ENCODE data around the gene GUK1.
A peak's percentile ranks its signal among the peaks of the same experiment; 100 is the strongest.

The GUK1 gene

DNA sequence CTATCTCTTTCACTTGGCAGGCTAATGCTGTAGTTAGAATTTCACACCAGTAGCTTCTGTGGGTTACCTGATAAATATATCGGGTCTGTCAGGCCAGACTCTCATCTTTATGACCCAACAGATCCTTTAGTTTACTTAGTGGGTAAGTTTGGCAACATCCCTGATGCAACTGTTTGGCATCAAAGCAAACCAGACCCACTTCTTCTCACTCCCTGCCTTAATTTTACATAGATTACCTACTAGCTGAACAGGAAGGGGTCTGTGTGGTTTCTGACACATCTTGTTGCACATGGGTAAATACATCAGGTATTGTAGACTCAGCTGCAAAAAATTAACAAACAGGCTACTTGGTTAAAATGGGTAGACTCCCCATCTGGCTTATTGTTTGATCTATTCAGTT, 3.2 kb upstream of the GUK1 start:
- DNase-seq: no peak

DNA sequence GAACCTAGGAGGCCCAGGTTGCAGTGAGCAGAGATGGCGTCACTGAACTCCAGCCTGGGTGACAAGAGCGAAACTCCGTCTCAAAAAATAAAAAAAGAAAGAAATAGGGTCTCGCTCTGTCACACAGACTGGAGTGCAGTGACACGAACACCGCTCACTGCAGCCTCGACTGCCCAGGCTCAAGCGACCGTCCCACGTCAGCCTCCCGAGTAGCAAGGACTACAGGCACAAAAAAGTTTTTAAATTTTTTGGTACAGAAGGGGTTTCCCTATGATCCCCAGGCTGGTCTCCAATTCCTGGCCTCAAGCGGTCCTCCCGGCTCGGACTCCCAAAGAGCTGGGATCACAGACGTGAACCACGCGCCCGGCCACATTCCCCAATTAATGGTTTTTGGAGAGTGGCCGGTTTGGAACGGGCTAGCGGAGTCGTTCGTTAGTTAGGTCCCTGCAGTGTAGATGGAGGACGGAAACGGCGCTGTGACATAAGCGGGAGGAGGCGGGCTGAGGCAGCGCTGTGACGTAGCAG, 611 bp upstream of the GUK1 start:
- no peak for DNase-seq

DNA sequence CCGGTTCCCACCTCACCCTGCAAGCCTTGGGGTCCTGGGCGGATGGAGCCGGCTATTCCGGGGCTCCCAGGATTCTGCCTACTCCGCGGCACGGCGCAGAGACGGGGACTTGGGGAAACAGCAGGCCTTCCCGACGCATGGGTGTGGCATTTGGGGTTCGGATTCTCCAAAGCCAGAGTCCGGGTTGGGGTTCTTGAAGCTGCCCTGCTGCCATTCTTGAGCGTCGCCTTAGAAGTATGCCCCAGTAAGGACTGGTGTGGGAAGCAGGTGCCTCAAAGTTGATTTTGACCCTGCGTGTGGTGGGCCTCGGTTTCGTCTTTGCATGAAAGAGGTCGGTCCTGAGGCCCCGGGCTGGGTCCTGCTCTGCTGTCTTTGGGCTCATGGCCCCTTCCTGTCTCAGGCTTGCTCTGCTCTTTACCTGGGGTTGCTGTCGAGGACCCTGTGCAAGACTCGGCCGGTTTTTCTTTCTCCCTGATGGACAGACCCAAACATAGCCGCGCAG, 696 bp downstream of the GUK1 start:
- no peak for DNase-seq

- DNase-seq: no peak
These were observed 1.4 kb downstream of the GUK1 start for GRCh38 chr1:228141226-228142044.

GRCh38 chr1:228142155-228142691, 2.1 kb downstream of the GUK1 start:
- DNase-seq: no peak

DNA sequence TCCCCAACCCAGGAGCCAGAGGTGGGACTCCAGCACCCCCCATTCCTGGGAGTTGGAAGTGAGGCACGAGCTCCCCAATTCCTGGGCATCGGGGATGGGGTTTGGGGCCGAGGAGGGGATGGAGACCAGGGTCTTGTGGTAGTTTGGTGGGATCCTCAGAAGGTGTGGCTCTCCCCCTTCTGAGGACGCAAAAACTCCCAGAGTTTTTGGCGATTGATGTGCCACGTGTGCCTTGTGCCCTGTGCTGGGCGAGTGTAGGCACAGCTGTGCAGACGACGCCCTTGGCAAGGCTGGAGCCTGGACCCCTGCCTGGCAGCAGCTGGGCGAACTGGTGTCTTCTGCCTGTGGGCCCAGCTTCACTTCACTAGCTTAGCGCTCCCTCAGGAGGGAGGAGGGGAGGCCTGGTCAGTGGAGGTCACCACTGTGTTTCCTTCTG, 2.6 kb downstream of the GUK1 start:
- DNase-seq: no peak

DNA sequence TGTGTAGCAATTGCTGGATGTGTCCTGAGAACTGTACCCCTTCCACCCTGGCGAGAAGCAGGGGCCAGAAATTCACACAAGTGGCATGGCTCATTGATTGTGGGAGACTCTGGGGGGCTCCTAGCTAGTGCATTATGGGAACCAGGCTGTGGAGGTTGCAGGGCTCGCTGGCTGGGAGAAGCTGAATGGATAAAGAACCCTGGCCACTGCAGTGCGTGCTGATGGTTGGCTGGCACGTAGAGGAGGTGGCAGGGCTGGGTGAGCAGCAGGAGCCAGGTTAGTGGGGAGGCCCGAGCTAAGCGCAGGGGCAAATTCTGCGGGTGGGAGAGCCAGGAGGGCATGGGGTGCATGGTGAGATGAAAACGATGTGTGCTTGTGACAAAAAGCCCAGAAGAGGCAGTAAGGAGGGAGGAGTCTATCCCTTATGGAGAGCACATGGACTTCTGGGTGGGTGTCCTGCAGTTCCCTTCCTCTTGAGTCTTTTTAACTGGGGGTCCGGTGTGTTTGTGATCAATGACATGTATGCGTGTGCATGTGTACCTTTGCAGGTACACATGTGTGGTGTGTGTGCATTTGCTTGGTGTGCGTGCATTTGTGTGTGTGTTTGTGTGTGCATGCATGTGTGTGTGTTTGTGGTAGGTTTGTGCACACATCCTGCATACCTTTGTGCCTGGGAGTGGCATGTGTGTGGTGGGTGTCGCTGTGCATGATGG, 3.6 kb downstream of the GUK1 start:
- DNase-seq: no peak

GRCh38 chr1:228144193-228144992, 4.3 kb downstream of the GUK1 start:
- DNase-seq: no peak

DNA sequence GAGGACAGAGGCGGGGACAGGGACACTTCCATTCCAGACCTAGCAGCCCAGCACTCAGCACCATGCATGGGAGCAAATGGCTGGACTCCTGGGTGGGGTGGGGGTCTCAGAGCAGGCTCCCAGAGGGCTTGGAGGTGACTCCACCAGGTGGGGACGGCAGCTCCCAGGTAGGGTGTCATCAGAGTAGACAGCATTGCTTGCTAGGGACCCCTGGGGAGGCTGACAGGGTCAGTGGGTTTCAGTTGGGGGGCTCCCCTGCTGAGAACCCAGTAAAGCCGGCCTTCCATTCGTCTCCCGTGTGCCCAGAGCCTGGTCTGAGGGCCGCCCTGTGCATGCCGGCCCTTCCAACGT, 4.9 kb downstream of the GUK1 start:
- no peak for DNase-seq

GRCh38 chr1:228145463-228146416, 5.7 kb downstream of the GUK1 start:
- no peak for DNase-seq

- DNase-seq: no peak
These were observed 6.5 kb downstream of the GUK1 start for GRCh38 chr1:228146417-228147150.

- no peak for DNase-seq
These were observed 7.1 kb downstream of the GUK1 start for GRCh38 chr1:228147151-228147693.

DNA sequence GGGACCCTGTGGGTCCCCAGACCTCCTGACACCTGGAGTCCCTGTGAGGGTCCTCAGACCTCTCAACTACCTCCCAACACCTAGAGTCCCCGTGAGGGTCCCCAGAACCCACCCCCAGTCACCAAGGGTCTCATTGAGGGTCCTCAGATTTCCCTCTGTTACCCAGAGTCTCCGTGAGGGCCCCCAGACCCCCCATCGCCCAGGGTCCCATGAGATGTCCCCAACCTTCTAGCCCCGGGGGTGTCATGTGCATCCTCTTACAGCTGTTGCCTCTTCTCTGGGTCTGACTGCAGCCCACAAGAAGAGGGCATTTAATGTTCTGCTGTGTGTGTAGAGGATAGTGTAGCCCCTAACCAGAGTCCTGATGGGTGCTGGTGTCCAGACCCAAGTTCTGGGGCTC, 7.7 kb downstream of the GUK1 start:
- DNase-seq: no peak

GRCh38 chr1:228148196-228148861, 8.2 kb downstream of the GUK1 start:
- DNase-seq: no peak

DNA sequence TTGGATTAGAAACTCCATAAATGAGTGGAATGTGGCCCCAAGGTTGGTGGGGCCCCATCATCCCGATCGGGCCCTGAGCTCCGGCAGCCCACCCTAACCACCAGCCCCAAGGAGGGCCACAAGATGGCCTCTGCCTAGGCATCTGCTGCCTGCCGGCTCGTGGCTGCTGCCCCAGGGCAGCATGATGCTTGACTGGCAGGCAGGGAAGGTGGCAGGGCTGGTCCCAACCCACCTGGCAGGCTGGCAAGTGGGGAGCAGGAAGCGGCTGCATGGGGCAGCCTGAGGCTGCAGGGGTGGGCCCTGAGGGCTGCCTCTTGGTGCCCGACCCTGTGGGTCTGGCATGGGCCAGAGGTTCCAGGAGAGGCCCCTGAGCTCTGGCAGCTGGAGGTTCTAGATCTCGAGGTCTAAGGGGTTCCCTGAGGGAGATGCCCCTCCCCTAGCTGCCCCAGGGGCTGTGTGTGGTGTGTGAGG, 8.9 kb downstream of the GUK1 start:
- no peak for DNase-seq

DNA sequence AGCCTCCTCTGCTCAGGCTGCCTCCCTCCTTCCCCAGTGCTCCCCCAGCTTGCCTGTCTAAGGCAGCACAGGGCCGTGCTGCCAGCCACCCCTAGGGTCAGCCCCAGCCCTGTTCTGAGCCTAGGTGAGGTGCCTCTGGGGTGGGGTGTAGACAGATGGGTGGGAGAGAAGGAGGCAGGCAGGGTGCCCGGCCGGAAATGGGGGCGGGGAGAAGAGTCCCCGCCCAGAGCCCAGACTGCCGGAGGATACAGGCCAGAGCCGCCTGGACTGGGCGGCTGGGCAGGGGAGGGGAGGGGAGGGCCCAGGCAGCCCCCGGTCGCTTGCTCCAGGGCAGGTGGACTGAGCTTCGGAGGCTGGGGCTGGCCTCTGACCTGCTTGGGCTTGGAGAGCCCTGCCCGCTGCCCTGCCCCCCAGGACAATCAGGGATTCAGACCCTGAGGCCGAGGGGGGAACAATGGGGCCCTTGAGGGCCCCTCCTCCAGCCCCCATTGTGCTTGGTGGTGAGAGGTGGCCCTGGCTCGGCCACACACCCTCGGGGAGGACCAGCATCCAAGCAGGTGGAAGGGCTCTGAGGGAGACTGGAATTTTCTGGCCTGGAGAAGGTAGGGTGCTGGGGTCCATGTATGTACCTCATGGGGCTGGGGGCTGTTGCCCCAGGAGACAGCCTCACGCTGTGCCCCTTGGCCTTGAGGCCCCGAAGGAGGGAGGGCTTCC, 9.5 kb downstream of the GUK1 start, which contains the start of gene GJC2:
GJC2 (plus strand) TSS at position 525 of the 714 bp plus-strand sequence. CDS start 7,829 bp downstream, outside the sequence.
- DNase-seq: peak in 1 of 2 donors; percentile 64

GRCh38 chr1:228150120-228150460, 10.0 kb downstream of the GUK1 start:
- no peak for DNase-seq

GRCh38 chr1:228150461-228151179, 10.5 kb downstream of the GUK1 start:
- peak; percentile 53 to 68 for DNase-seq
